Glomerular visceral epithelial cell (primary cell): ENCODE results near the gene HIF1A.
"Not testable (repeated sequence)": the region's sequence is repeated elsewhere in the genome, so short reads cannot be mapped to it uniquely, and the experiment has no call there.

Source experiments
- DNase-seq: peaks from one replicate; pipeline ENCODE4 v3.0.0-alpha.2; 2016; ENCODE audit errors: extremely low spot score

The HIF1A gene

DNA sequence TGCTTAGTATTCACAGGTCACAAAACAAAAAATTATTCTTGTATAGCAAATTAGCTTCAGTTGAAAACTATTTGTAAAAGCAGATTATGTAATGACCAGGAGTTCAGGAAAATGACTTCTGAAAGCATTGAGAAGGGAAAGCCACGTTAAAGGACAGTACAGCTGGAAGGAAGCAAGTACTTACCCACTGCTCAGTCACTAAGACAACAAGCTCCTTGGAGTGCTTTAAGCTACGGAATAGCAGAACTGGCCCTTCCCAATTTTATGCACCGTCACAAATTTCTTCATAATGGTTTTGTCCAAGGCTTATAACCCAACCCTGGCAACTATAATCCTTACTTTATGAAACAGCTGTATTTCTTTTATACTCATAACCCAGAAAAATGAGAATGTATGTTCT is 54.0 kb downstream of the HIF1A start:
- peak; percentile 61 for DNase-seq

DNA sequence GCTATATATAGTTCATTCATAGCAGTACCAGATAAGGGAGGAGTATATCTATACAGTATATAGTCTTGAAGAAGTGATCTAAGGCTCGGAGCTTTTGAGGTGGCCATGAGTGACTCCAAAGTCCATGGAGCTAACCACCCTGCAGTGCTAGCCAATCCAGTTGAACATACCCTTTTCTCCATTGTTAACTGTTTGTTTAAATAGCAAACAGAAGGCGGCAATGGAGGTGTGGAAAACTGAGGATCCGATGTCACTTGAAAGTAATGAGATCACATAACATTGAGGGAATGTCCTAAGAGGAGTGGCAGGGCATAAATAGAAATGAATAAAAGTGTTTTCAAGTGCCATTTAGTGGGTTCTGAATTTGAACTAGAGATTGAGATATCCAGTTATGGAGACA is 54.6 kb downstream of the HIF1A start:
- peak; percentile 70 for DNase-seq

DNA sequence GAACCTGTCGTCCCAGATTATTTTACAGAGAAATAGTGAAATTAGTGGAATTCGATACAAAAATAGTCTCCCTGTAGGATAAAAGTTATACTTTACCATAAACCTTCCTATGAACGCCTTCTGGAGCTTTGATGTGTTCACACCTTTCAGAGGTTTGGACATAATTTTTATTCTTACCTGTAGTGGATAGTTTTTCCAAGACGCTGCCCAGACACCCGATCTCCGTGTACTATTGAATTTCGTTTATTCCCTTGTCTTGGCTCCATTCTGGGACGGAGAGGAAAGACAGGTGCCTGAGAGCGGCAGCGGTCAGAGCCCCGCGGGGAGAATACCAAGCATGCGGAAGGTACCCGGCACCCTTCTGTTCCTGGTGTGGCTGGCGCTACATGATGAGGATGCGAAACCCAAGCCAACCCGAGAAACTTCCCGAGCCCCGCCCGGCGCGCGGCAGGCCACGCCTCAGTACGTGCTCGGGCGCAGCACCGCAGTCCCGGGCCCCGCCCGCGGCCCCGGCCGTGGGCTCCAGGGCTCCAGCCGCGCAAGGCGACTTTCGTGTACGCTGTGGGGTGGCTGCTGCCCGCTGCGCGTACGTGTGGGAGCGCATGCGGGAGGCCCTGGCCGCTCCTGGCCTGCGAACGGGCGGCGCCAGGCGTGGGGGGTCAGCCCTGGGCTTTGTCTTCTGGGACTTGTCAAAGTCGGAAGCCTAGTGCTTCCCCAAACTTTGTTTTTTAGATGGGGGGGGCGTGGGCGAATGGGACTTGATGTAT is 55.6 kb downstream of the HIF1A start:
- peak; percentile 97 for DNase-seq

DNA sequence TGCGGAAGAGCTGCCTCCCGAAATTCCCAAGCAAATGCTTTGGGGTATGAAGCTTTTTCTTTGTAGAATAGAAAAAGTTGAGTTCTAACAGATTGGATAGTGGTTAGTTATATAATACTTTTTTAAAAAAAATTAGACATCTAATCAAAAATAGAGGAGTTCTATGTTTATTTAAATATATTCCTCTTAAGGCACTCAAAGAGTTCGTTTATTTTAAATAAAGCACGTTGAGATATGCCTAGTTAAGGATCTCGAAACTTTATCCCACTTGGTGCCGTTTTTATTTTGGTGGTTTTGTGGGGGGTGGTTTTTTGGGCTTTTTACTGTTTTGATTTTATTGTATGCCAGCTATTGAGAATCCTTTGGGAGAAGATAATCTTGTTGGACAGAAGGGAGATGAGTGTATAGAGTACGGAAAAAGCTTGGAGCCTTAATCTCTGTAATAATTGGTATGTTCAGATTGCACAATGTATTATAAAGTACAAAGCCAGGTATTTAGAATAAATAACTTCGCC is 56.2 kb downstream of the HIF1A start:
- DNase-seq: no peak

DNA sequence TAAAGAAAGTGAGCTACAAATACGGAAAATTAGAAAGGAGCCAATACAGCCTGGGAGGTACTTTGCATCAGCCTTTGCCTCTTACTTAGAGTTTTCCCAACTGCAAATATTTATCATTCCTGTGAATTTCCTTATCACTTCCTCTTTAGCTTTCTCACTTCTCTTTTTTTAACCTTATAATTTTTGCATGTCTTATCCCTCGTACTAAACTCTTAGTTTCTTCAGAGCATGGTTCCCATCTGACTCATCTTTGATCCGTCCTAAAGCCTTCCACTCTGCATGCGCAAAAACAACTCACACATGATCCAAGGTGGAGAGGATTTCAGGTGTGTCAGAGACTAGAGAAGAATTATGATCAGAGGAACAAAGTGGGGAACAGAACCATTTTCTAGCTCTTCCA is 57.3 kb downstream of the HIF1A start:
- DNase-seq: peak; percentile 64

DNA sequence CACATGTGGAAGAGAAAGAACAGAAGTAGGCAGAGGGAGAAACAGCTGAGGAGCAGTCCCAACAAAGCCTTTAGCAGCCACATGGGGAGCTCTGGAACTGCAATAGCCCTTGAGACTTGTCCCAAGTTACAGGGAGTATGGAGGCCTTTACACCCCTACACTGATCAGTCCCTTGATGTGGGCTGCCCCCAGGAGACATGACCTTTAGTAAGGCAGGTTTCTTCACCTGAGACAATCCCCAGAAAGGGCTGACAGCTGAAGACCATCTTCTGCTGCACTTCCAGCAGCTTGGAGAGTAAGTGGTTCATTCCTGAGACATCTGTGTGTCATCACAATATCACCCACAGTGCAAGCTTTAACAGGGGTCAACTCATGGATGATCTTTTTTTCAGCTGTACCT is 58.3 kb downstream of the HIF1A start:
- DNase-seq: no peak

DNA sequence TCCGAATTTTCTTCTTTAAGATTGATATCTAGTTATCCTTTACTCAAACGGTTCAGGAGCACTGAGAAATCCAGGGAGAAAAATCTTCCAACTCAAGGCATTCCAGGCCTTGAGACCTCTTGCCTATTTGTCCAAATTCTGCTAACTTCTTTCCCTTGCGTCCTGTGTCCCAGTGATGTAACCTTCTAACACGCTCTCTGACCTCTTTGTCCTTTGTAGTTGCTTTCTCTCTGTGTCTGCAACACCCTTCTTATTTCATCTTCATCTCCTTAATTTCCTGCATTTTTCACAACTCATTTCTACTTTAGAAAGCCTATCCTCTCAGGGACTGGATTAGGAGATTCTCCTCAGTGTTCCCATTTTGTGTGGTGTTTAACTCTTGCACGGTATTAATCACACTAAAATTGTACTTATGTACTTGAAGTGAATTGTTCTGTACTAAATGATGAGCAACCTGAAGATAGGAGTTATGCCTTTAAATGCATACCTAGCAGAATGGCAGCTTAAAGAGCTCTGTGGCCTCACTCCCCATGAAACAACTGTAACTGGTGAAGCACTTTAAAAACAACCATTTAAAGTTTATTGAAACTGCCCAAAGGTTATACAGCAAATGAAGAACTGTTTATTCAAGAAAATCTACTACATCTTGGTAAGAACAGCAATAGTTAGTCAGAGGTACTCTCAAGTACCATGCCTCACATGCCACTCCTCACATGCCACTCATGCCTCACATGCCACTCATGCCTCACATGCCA is 59.5 kb downstream of the HIF1A start:
- DNase-seq: no peak

DNA sequence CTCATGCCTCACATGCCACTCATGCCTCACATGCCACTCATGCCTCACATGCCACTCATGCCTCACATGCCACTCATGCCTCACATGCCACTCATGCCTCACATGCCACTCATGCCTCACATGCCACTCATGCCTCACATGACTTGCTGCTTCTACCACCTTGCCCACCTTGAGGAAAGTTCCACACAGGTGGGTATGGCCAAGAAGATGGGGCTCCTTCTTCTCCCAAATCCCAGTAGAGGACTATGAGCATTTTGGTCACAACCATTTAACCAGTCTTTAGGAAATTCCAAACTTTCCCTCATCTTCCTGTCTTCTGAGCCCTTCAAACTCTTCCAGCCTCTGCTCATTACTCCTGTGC is 60.0 kb downstream of the HIF1A start:
- DNase-seq: not testable (repeated sequence)

DNA sequence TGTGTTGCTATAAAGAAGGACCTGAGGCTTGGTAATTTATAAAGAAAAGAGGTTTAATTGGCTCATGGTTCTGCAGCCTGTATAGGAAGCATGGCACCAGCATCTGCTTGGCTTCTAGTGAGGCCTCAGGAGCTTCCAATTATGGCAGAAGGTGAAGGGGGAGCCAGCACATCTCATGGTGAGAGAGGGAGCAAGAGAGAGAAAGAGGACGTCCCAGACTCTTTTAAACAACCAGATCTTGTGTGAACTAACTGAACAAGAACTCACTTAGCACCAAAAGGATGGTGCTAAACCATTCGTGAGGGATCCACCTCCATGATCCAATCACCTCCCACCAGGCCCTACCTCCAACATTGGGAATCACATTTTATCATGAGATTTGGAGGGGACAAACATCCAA is 60.8 kb downstream of the HIF1A start:
- DNase-seq: no peak

DNA sequence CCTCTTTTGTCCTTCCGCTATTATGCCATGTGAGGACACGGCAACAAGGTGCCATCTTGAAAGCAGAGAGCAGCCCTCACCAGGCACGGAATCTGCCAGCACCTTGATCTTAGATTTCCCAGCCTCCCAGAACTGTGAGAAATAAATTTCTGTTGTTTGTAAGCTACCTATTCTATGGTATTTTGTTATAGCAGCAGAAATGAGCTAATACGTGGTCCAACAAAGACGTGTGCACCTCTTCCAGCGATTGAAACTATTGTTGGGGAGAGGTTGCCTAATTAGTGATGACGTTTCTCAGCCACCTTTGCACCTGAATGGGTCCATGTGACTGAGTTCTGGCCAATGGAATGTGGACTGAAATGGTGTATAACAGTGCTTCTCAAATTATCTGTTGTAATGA is 64.6 kb downstream of the HIF1A start:
- DNase-seq: no peak

DNA sequence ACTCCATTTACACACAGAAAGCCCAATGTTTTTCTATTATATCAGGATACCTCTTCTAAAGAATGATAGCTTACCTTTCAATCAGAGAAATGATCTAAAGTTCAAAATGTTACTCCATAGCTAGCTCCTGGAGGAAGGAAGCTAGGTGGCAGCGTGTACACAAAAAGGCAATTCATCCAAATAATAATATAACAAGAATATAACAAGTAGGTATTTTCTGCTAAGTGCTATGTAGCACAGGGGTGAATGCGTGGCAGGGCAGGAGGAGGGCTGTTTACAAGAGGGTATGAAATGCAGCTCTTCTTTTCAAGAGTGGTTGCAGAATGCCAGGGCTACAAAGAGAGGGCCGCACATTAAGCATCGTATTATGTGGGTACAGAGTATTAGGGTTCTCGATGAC is 66.2 kb downstream of the HIF1A start:
- no peak for DNase-seq

DNA sequence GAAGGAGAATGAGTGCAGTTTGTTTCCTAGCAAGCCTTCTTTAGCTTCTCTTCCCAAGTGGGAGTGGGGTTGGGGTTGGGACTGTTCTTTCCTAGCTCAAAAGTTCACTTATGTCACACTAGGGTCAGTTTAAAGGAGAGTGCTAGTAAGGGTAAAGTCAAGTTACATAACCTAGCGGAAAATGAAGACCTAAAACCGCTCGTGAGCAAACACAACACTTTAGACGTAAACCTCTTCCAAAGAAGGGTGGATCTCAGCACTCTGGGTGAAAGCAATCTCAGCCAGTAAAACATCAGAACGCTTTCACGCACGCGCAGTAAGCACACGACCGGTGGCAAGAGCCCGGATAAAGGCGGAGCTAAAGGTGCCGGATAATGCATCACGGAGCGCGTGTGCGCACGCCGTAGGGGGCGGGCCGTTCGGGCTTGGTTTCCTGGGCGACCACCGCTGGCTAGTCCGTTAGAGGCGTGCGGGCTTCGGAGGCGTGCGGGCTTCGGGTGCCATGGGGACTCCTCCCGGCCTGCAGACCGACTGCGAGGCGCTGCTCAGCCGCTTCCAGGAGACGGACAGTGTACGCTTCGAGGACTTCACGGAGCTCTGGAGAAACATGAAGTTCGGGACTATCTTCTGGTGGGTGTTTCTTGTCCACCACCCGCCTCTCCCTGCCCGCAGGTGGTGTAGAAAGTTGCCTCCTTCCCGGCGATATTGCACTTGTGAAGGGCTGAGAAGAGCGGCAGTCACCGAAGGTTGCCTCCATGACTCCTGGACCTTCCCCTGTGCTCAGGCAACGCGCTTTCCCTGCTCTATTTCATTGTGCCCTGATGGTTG is 66.9 kb downstream of the HIF1A start, which contains the start of gene SNAPC1:
Gene SNAPC1 (plus strand): TSS at position 462 of the 828 bp plus-strand sequence. CDS start 41 bp downstream, at position 503.
- DNase-seq: peak; percentile 99

DNA sequence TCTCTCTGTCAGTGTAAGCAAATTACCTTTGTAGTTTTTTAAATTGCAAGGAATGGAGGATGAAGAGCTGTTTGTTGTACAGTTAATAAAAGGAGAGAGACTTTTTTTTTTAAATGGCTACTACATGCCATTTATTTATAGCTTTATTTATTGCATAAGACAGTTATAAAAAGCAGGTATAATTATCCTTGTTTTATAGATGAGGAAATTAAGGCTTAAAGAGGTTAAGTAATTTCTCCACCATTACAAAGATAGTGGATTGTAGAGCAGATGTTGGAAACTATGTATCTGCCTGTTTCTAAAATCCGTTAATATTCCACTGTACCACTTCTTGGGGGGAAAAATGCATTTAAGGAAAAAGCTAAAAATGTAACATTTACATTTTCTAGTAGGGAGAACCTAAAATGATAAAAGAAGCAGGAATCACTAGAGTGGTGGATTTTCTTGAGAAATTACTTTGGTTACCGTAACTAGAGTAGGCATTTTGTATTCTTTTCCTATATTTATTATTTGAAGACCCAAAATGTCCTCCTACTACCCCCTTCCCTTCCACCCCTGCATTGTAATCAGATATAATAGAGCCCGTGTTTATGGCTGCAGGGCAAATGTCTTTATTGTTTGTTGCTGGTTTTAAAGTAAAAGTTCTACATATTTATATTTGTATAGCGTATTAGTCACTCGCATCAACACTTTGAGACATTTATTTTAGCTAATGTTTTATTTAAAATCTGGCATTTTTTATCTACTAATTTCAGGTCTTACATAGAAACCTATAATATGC is 69.2 kb downstream of the HIF1A start:
- no peak for DNase-seq

DNA sequence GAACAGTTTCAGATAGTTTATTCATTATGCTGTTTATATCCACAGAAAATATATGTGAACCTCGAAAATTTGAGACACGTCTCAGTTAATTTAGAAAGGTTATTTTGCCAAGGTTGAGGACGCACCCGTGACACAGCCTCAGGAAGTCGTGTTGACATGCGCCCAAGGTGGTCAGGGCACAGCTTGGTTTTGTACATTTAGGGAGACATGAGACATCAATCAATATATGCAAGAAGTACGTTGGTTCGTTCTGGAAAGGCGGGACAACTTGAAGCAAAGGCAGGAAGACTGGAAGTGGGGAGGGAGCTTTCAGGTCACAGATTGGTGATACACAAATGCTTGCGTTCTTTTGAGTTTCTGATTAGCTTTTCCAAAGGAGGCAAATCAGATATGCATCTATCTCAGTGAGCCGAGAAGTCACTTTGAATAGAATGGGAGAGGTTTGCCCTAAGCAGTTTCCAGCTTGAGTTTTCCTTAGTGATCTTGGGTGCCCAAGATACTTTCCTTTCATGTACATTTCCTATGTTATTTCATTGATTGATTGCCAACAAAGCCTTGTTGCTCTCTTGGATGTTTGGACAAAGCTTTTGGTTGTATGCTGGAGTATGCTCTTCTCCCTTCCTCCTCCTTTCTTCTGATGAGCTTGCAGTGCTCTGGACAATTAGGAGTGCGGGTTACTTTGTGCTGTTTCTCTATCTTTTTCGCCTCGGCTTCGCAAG is 70.1 kb downstream of the HIF1A start:
- DNase-seq: peak; percentile 67

DNA sequence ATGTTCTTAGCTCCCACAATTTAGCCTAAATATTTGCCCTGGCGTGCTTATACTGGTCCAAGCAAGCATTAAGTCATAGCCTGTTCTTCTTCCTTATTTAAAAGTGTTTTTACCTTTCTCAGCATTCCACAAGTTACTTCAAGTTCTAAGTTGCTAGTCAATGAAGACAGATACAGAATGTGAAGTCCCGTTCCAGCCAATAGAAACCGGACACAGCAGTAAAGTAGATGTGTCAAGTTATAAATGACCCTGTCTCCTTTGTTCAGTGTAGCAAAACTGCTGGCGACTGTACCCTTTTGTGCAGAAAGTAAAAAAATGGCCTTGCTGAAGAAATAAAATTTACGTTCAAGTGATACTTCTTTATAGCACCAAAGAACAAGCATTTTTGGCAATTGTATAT is 70.8 kb downstream of the HIF1A start:
- no peak for DNase-seq

DNA sequence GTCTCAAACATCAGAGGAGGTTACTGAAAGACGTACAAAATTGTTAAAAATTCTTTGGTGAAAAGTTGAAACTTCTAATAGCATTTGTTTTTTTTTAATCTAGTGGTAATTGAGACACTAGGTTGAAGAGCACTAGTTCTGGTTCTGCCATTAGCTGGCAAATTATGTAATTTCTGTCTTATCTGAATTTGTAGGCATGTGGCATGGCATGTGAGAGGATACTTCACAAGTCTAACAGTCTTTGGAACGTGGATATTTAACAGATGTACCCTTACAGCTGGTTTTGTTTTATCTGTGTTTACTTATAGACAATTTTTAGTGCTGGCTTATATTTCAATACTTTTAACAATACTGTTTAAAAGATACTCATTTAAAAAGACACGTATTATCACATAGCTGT is 72.9 kb downstream of the HIF1A start:
- DNase-seq: no peak

DNA sequence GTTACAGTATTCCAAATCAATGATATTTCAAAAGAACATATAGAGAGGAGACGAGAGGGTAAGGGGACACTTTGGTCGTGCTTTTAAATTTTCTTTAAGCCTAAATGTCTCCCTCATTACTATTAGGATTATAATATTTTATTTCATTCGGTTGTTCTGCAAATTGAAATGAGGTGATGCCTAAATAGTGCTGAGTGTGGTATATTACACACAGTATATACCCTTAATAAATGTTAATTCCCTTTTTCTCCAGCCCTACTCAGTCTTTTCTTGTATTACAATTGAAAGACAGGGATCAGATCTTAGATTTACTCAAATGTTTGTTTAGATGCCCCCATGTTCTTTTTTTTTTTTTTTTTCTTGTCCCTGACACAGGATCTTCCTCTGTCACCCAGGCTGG is 74.6 kb downstream of the HIF1A start:
- no peak for DNase-seq

DNA sequence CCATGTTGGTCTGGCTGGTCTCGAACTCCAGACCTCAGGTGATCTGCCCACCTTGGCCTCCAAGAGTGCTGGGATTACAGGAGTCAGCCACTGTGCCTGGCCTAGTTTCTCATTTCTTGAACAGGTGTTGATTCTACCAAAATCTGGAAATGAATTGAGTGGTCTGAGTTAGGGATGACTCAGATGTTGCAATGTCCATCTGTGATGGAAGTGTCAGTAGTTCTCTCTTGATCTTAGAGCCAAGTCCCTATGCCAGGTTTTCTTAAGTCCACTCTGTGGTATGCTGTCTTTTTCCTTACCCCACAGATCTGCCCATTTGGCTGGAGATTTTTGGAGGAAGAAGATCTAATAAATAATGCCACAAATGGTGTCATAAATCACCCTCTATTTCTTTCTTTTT is 79.5 kb downstream of the HIF1A start:
- DNase-seq: peak; percentile 13

DNA sequence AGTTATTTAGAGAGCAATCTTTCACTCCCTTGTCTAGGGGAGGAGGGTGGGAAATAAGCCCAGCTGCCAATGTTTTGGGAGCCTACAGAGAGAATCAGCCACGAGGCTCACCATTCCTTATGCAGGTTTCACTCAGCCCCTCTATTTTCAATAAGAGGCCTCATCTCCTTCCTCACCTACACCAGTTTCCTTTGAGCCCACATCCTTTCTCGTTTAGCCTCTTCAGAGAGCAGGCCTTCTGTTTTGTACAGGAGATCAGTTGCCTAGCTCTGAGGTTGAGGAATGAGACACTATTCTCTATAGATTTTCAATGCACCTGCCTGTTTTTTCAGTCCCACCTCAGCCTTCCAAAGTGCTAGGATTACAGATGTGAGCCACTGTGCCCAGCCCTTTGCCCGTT is 84.8 kb downstream of the HIF1A start:
- no peak for DNase-seq

DNA sequence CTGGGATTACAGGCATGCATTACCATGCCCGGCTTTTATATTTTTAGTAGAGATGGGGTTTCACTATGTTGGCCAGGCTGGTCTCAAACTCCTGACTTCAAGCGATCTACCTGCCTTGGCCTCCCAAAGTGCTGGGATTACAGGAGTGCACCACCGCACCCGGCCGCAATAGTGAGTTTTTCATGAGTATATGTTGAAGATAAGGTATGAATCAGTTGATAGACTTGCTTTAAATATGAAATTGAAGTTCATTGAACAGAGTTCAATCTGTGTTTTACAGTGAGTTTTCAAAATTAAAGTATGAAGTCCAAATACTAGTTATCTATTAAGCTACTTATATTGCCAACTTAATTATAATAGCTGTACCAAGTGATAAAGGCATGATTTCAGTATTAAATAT is 102.0 kb downstream of the HIF1A start:
- DNase-seq: no peak
